HCEC 1CT (cell line): Measurements from ENCODE around the gene HAPSTR1.
"Not testable (repeated sequence)": the region's sequence is repeated elsewhere in the genome, so short reads cannot be mapped to it uniquely, and the experiment has no call there.

Experiments used
- DNase-seq: peaks from one replicate; pipeline ENCODE4 v3.0.0-alpha.2; 2017

Gene HAPSTR1

GRCh38 chr16:9090960-9091866, at the start of gene HAPSTR1:
HAPSTR1 (plus strand) TSS chr16:9091644; CDS start chr16:9092045, 401 bp downstream.
- peak; percentile 100 for DNase-seq

- no peak for DNase-seq
Observed at GRCh38 chr16:9042533-9042932, 48.9 kb upstream of the HAPSTR1 start.

- peak; percentile 79 for DNase-seq
Observed at GRCh38 chr16:9042964-9043680, 48.3 kb upstream of the HAPSTR1 start.

GRCh38 chr16:9045562-9045961, 45.9 kb upstream of the HAPSTR1 start:
- not testable (repeated sequence) for DNase-seq

- DNase-seq: no peak
Observed at GRCh38 chr16:9046667-9047055, 44.8 kb upstream of the HAPSTR1 start.

GRCh38 chr16:9047689-9048301, 43.6 kb upstream of the HAPSTR1 start:
- peak; percentile 100 for DNase-seq

DNA sequence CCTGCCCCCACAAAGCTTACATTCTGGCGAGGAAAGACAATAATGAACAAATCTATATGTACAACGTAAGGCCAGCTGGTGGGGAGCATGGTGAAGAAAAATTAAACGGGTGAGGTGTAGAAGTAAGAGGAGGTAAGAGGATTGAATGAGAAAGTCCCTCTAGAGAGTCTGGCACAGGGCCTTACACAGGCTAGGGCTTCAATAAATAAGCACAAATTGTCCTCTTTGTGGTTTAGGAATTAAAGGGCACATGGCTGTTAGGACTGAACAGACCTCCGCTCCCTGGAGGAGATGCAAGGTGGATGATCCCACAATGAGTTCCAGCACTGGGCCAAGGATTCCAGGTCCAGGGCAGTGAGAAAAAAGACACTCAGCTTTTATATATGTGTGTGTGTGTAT, 43.1 kb upstream of the HAPSTR1 start:
- DNase-seq: peak; percentile 37

GRCh38 chr16:9049241-9049640, 42.2 kb upstream of the HAPSTR1 start:
- peak; percentile 87 for DNase-seq

DNA sequence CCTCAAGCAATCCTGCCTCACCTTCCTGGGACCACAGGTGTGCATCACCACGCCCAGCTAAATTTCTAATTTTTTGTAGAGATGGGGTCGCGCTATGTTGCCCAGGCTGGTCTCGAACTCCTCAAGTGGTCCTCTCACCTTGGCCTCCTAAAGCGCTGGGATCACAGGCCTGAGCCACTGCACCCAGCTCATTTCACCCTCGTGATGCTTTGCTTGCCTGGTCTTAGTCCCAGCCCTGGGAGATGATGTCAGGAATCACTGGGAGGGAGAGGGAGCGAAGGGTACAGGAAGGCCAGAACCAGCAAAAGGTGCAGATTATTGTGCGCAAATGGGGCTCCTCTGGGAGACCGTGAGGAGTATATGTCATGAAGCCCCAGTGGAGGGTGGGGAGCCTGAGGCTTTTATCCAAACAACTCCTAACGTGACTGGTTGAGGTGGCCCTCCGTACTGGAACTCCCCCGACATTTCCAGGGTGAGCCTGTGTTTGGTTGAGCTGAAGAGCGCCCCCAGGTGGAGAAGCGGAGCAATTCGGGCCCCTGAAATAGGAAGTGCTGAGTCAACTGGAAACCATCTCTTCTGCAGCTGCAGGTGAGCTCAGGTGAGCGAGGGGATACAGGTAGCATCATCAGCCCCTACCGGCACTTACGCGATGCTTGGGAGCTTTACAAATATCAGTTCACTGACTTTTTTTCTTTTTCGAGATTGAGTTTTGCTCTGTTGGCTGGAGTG, 41.2 kb upstream of the HAPSTR1 start:
- no peak for DNase-seq

DNA sequence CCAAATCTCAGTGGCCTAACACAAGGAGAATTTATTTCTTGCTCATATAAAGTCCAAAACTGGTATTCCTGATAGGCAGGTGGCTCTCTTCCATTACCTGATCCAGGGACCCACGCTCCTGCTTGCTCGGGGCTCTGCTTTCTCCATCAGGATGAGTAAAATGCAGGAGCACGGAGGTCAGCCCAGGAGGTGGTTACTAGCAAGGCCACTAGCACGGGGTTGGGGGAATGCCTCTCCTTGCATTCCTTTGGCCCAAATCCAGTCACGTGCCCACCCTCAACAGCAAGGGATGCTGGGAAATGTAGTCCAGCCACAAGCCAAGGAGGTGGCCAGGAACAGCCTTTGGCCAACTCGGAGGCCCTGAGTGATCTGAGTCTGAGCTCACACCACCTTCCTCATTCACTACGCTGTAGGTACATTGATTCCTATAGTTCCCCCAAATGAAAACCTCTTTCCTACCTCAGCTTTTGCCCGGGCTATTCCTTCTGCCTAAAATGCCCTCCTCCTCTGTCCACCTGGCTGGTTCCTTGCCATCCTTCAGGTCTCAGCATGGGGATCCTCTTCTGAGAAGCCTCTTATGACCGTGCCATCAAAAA, 38.3 kb upstream of the HAPSTR1 start:
- peak; percentile 71 for DNase-seq

DNA sequence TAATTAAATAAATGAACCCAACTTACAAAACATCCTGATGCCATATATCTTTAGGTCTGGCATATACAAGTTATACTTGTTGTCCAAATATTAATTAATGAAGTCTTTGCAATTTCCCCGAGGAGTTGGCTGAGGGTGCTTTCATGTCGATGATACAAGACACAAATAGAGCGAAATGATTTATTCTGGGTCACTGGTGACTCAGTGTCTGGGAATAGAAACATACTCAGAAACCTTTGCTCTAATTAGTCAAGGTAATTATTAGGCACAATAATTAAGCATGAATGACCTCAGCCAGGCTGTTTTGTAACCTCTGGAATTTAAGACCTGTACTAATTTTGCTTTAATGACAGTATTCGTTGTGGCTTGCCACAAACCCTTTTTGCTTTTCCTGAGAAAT, 37.0 kb upstream of the HAPSTR1 start:
- DNase-seq: no peak

DNA sequence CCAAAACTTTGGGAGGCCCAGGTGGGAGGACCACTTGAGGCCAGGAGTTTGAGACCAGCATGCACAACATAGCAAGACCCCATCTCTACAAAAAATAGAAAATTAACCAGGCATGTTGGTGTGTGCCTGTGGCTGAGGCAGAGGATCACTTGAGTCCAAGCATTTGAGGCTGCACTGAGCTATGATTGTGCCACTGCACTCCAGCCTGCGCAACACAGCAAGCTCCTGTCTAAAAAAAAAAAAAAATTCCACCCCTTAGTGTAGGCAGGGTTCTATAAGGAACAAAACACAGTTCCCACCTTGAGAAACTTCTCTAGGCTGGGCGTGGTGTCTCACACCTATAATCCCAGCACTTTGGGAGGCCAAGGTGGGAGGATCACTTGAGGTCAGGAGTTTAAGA, 36.3 kb upstream of the HAPSTR1 start:
- no peak for DNase-seq

GRCh38 chr16:9055661-9056060, 35.8 kb upstream of the HAPSTR1 start:
- DNase-seq: peak; percentile 71

DNA sequence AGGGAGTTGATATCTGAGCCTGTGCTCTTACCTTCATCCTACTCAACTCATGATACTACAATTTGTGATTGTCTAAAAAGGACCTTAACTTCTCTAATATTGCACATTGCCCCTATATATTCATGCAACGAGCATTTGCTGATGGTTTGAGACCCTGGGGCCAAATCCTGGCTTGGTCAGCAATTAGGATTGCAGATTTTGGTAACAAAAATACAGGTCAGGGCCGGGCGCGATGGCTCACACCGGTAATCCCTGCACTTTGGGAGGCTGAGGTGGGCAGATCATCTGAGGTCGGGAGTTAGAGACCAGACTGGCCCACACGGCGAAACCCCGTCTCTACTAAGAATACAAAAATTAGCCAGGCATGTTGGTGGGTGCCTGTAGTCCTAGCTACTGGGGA, 35.4 kb upstream of the HAPSTR1 start:
- no peak for DNase-seq

GRCh38 chr16:9058211-9058610, 33.2 kb upstream of the HAPSTR1 start:
- no peak for DNase-seq

DNA sequence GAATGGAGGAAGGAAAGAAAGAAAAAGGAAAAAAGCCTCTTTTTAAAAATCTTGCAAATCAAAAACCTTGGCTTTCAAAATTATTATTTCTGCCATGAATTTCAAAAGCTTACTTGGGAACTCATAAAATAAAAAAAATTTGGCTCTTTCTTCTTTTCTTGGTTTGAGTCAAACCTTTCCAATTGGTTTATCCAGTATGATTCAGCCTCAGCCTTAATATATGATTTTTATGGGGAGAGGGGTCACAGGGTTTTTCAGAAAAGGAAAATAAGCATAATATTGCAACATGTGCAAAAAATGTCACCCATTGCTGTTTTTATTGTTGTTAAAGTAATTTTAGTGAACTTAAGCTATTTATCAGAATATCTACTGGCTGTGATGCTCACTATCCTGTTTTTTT, 31.2 kb upstream of the HAPSTR1 start:
- DNase-seq: peak; percentile 35

GRCh38 chr16:9061358-9061813, 30.1 kb upstream of the HAPSTR1 start:
- peak; percentile 81 for DNase-seq

- DNase-seq: no peak
Observed at GRCh38 chr16:9062301-9062700, 29.1 kb upstream of the HAPSTR1 start.

GRCh38 chr16:9065077-9065476, 26.4 kb upstream of the HAPSTR1 start:
- no peak for DNase-seq

- no peak for DNase-seq
Observed at GRCh38 chr16:9068886-9069285, 22.6 kb upstream of the HAPSTR1 start.

GRCh38 chr16:9070254-9070653, 21.2 kb upstream of the HAPSTR1 start:
- DNase-seq: no peak

DNA sequence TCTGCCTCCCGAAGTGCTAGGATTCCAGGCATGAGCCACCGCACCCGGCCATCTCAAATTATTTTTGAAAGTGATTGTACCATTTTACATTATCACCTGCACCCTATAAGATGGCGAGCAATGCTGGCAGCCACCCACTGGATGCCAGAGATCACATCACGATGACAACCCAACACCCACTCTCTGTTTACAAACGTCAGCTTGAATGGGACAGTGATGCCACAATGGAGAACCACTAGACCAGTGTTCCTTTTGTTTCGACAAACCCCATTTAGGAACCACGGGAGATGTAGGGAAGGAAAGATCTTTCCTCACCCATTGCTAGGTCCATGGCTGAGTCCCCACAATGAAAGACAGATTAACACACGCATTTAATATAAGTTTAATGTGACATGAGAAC, 20.1 kb upstream of the HAPSTR1 start:
- no peak for DNase-seq
